Stimulated activated naive CD8-positive, alpha-beta T cell treated with anti-CD3 and anti-CD28 coated beads, Interleukin-15, Interleukin-2, amounts not matched to agents 100 U/mL and 50 U/mL, for 24 hours (primary cell): ENCODE measurements around the gene PEX5L.
"Not testable (repeated sequence)": the region's sequence is repeated elsewhere in the genome, so short reads cannot be mapped to it uniquely, and the experiment has no call there.

ENCODE experiments used
- ATAC-seq: fragments of 150-1000 bp; cut with Tn5 transposase; one replicate; pipeline ENCODE4 v1.10.0; 2021
- DNase-seq: peaks from one replicate; pipeline ENCODE4 v3.0.0; 2021

The PEX5L gene

GRCh38 chr3:180036671-180037455 is at the start of gene PEX5L:
TSS of gene PEX5L (minus strand) at chr3:180036937. CDS start at chr3:180036599, 338 bp downstream.
- ATAC-seq = peak; percentile 63

GRCh38 chr3:180085122-180085710 is 48.5 kb upstream of the PEX5L start:
- DNase-seq (no peak), ATAC-seq (peak; percentile 32)

More at GRCh38 chr3:180036671-180037455, at the start of gene PEX5L:
- DNase-seq = peak; percentile 60

GRCh38 chr3:180082699-180083098 is 46.0 kb upstream of the PEX5L start:
- ATAC-seq (no peak), DNase-seq (no peak)

- no peak for ATAC-seq
Measured at GRCh38 chr3:180078592-180078991, 41.9 kb upstream of the PEX5L start.

GRCh38 chr3:180073561-180073960 is 36.8 kb upstream of the PEX5L start:
- ATAC-seq (no peak), DNase-seq (no peak)

More at GRCh38 chr3:180078592-180078991, 41.9 kb upstream of the PEX5L start:
- DNase-seq = no peak

GRCh38 chr3:180072786-180073185 is 36.0 kb upstream of the PEX5L start:
- no peak for DNase-seq
- no peak for ATAC-seq

- ATAC-seq = no peak
- no peak for DNase-seq
Measured at GRCh38 chr3:180070925-180071324, 34.2 kb upstream of the PEX5L start.

GRCh38 chr3:180068023-180068422 is 31.3 kb upstream of the PEX5L start:
- no peak for DNase-seq
- ATAC-seq = no peak

GRCh38 chr3:180066598-180066997 is 29.9 kb upstream of the PEX5L start:
- ATAC-seq = no peak
- DNase-seq = no peak

- ATAC-seq (no peak), DNase-seq (no peak)
Measured at GRCh38 chr3:180063783-180064182, 27.0 kb upstream of the PEX5L start.

GRCh38 chr3:180062771-180063170 is 26.0 kb upstream of the PEX5L start:
- DNase-seq (no peak), ATAC-seq (no peak)

GRCh38 chr3:180059356-180059755 is 22.6 kb upstream of the PEX5L start:
- DNase-seq = no peak

GRCh38 chr3:180058238-180058637 is 21.5 kb upstream of the PEX5L start:
- ATAC-seq = no peak
- DNase-seq = no peak

More at GRCh38 chr3:180059356-180059755, 22.6 kb upstream of the PEX5L start:
- no peak for ATAC-seq

- not testable (repeated sequence) for ATAC-seq, DNase-seq
Measured at GRCh38 chr3:180055656-180056055, 18.9 kb upstream of the PEX5L start.

- no peak for DNase-seq
- no peak for ATAC-seq
Measured at GRCh38 chr3:180049391-180049790, 12.7 kb upstream of the PEX5L start.

GRCh38 chr3:180048840-180049239 is 12.1 kb upstream of the PEX5L start:
- ATAC-seq (no peak), DNase-seq (no peak)

GRCh38 chr3:180048103-180048502 is 11.4 kb upstream of the PEX5L start:
- ATAC-seq (no peak), DNase-seq (no peak)

GRCh38 chr3:180040966-180041365 is 4.2 kb upstream of the PEX5L start:
- ATAC-seq (no peak), DNase-seq (no peak)

GRCh38 chr3:180036092-180036670 is 556 bp downstream of the PEX5L start:
- DNase-seq (no peak), ATAC-seq (no peak)

- DNase-seq (no peak), ATAC-seq (no peak)
Measured at GRCh38 chr3:180026997-180027396, 9.7 kb downstream of the PEX5L start.

GRCh38 chr3:180018543-180018942 is 18.2 kb downstream of the PEX5L start:
- ATAC-seq (no peak), DNase-seq (no peak)

GRCh38 chr3:180017846-180018245 is 18.9 kb downstream of the PEX5L start:
- ATAC-seq = no peak
- no peak for DNase-seq

- no peak for ATAC-seq
- no peak for DNase-seq
Measured at GRCh38 chr3:180011927-180012326, 24.8 kb downstream of the PEX5L start.
